HFFc6 (cell line): ENCODE results near the gene PSMC2. TPM values are rescaled to one million over a fixed set of nuclear protein-coding genes. Genes with fewer than 3 reads are reported as not detected.
"Not testable (repeated sequence)": the region's sequence is repeated elsewhere in the genome, so short reads cannot be mapped to it uniquely, and the experiment has no call there.

ENCODE experiments used
- DNase-seq: peaks from one replicate; pipeline ENCODE4 v3.0.0-alpha.2; 2018
- H3K27ac Mint-ChIP-seq: 2 replicates; pipeline ENCODE4 v1.8.0; 2020; ENCODE audit warnings: mild to moderate bottlenecking, mixed read lengths
- H3K27me3 Mint-ChIP-seq: 2 replicates; pipeline ENCODE4 v1.8.0; 2021; ENCODE audit warnings: mild to moderate bottlenecking, moderate library complexity, mixed read lengths; ENCODE audit not compliant: insufficient read depth
- H3K36me3 Mint-ChIP-seq: 2 replicates; pipeline ENCODE4 v1.8.0; 2021; ENCODE audit warnings: low read depth, mixed read lengths
- H3K4me1 Mint-ChIP-seq: 2 replicates; pipeline ENCODE4 v1.8.0; 2020; ENCODE audit warnings: low read depth, mixed read lengths
- H3K4me3 Mint-ChIP-seq: 2 replicates; pipeline ENCODE4 v1.8.0; 2020; ENCODE audit warnings: mild to moderate bottlenecking, moderate library complexity, mixed read lengths
- H3K9me3 Mint-ChIP-seq: 2 replicates; pipeline ENCODE4 v1.8.0; 2020; ENCODE audit warnings: mild to moderate bottlenecking, mixed read lengths
- CTCF ChIP-seq: fragments of 200-600 bp; sonication (generic); IDR thresholded peaks from 2 replicates; pipeline ENCODE4 v1.5.0; 2021; ENCODE audit warnings: antibody characterized with exemption, mild to moderate bottlenecking
- total RNA-seq, 6 experiments: library from RNA; stranded (reverse); fragmentation: NEBNext Ultra II Directional; extraction: Animal tissue kit (Norgen Biotek cat#: 25700); gene quantifications; 2 replicates in 1 of 6; 3 replicates in 5 of 6; pipeline ENCODE4 v1.2.3, GENCODE V29; 2021

PSMC2 gene
- total RNA-seq, 6 experiments from 2014 or later = 170 to 191 (median 183) TPM

- Mint-ChIP-seq H3K27ac (no peak overlapping the region), H3K4me1 (peaks cover 11% of the 10 kb centered on the region), H3K27me3 (peaks cover 8% of the 10 kb centered on the region), H3K4me3 (no peak overlapping the region), H3K9me3 (no peaks in the 10 kb centered on the region), H3K36me3 (no peaks in the 10 kb centered on the region)
- TF ChIP-seq CTCF = no peak
- DNase-seq = no peak
Observed at GRCh38 chr7:103394566-103394965, 47.1 kb downstream of the PSMC2 start.

- no peaks in the 10 kb centered on the region for H3K36me3 Mint-ChIP-seq
- H3K4me1 Mint-ChIP-seq = peaks cover 11% of the 10 kb centered on the region
- no peak overlapping the region for H3K4me3 Mint-ChIP-seq
- no peaks in the 10 kb centered on the region for H3K9me3 Mint-ChIP-seq
- TF ChIP-seq CTCF = no peak
- no peak overlapping the region for H3K27ac Mint-ChIP-seq
- H3K27me3 Mint-ChIP-seq = peaks cover 5% of the 10 kb centered on the region
- no peak for DNase-seq
Observed at GRCh38 chr7:103395071-103395470, 47.6 kb downstream of the PSMC2 start.

GRCh38 chr7:103396471-103396870 lies 49.0 kb downstream of the PSMC2 start:
- no peak for DNase-seq
- no peaks in the 10 kb centered on the region for H3K36me3 Mint-ChIP-seq
- peaks cover 9% of the 10 kb centered on the region for H3K4me1 Mint-ChIP-seq
- H3K4me3 Mint-ChIP-seq = no peak overlapping the region
- no peaks in the 10 kb centered on the region for H3K9me3 Mint-ChIP-seq
- peaks cover 2% of the 10 kb centered on the region; the same call in 1 of the 2 replicates for H3K27me3 Mint-ChIP-seq
- H3K27ac Mint-ChIP-seq = no peak overlapping the region
- TF ChIP-seq CTCF = no peak

- Mint-ChIP-seq H3K27ac (no peak overlapping the region), H3K36me3 (no peaks in the 10 kb centered on the region), H3K4me1 (no peaks in the 10 kb centered on the region), H3K9me3 (no peaks in the 10 kb centered on the region), H3K4me3 (no peak overlapping the region), H3K27me3 (peaks cover 14% of the 10 kb centered on the region)
- DNase-seq = no peak
- no peak for TF ChIP-seq CTCF
Observed at GRCh38 chr7:103398483-103399127, 51.2 kb downstream of the PSMC2 start.

- not testable (repeated sequence) for H3K36me3 Mint-ChIP-seq, H3K4me1 Mint-ChIP-seq, H3K9me3 Mint-ChIP-seq, H3K4me3 Mint-ChIP-seq, DNase-seq, H3K27ac Mint-ChIP-seq
- peaks cover 25% of the 10 kb centered on the region for H3K27me3 Mint-ChIP-seq
Observed at GRCh38 chr7:103399687-103400086, 52.2 kb downstream of the PSMC2 start.

GRCh38 chr7:103405789-103406613 lies 58.6 kb downstream of the PSMC2 start:
- DNase-seq, H3K36me3 Mint-ChIP-seq, H3K27ac Mint-ChIP-seq, H3K9me3 Mint-ChIP-seq, H3K4me1 Mint-ChIP-seq, H3K4me3 Mint-ChIP-seq: not testable (repeated sequence)
- peaks cover 30% of the 10 kb centered on the region for H3K27me3 Mint-ChIP-seq
